ENCODE data around the gene PDE8B.

- no peak for TF ChIP-seq CTCF (IDR thresholded peaks at IDR 0.05; ENCODE audit: insufficient read depth, low read depth, low read length)
- TF ChIP-seq EZH2 (IDR thresholded peaks at IDR 0.05; ENCODE audit: insufficient read depth, low read length), result peak; percentile 7
These were observed at the start of gene PDE8B for GRCh38 chr5:77210091-77210963.
